K562 (cell line): ENCODE data around the gene FOXD3. TPM values are rescaled to one million over a fixed set of nuclear protein-coding genes. Genes with fewer than 3 reads are reported as not detected.

Experiments
- ATAC-seq: fragments of 200-7000 bp; cut with Tn5 transposase; 3 replicates; pipeline ENCODE4 v1.9.1; 2020; ENCODE audit warnings: moderate library complexity
- BruUV-seq: library from RNA; stranded (reverse); fragments of 400-500 nt; replicated peaks from 2 replicates; lab custom pipeline; 2021; lab: Mats Ljungman, UMichigan
- CTCF ChIA-PET: fragments of 300-600 bp; formaldehyde crosslinking; extraction: SDS; loops from one replicate; lab custom pipeline; 2021; ENCODE audit warnings: low intra/inter-chr PET ratio; lab: Yijun Ruan, JAX
- POLR2A ChIA-PET: fragments of 300-600, 350-650 bp; sonication (Branson Sonifier 250); formaldehyde crosslinking; extraction: SDS; loops from one replicate; lab custom pipeline; 2021; ENCODE audit warnings: antibody characterized with exemption, inconsistent platforms; lab: Yijun Ruan, JAX
- DNase-seq, 4 experiments: peaks; one replicate each; pipeline versions ENCODE4 v3.0.0 to v3.0.0-alpha.2; 2011 to 2018; ENCODE audit warnings: low spot score in 3 of 4, mixed read lengths in 3 of 4; ENCODE audit errors: extremely low read depth in 1 of 4
- FAIRE-seq: peaks from 2 replicates; lab custom pipeline; 2011; peaks lifted over from hg19 to GRCh38; lab: Jason Lieb, UNC
- H2AFZ ChIP-seq: 2 replicates; pipeline ENCODE4 v1.6.0; 2011; ENCODE audit warnings: low read depth, low read length, control low read depth, inconsistent platforms
- H3K27ac ChIP-seq: fragments of 200-600 bp; 3 replicates; pipeline ENCODE4 v1.8.0; 2011; ENCODE audit warnings: low read depth, mild to moderate bottlenecking, control low read depth, inconsistent platforms, low read length, moderate library complexity, mixed read lengths; ENCODE audit errors: extremely low read depth
- H3K27me3 ChIP-seq, 2 experiments: fragments of 300-600 bp in 1 of 2; 2 replicates in 1 of 2; 3 replicates in 1 of 2; pipeline versions ENCODE4 v1.6.0 to v1.8.0; 2011; ENCODE audit warnings: inconsistent platforms in 2 of 2, low read length in 2 of 2, mild to moderate bottlenecking in 1 of 2, mixed read lengths in 1 of 2, moderate library complexity in 1 of 2; ENCODE audit not compliant: control insufficient read depth in 2 of 2, insufficient read depth in 2 of 2
- H3K36me3 ChIP-seq: fragments of 300-600 bp; 3 replicates; pipeline ENCODE4 v1.8.0; 2011; ENCODE audit warnings: mild to moderate bottlenecking, low read length, inconsistent platforms; ENCODE audit not compliant: control insufficient read depth, insufficient read depth
- H3K4me1 ChIP-seq, 2 experiments: fragments of 200-600 bp in 1 of 2; replicated peaks in 1 of 2; 2 replicates in 1 of 2; 3 replicates in 1 of 2; pipeline versions ENCODE4 v1.5.1 to v1.8.0; 2011; ENCODE audit warnings: inconsistent platforms in 2 of 2, low read length in 2 of 2, mild to moderate bottlenecking in 1 of 2, mixed read lengths in 1 of 2, moderate library complexity in 1 of 2; ENCODE audit not compliant: control insufficient read depth in 2 of 2, insufficient read depth in 2 of 2
- H3K4me2 ChIP-seq: 2 replicates; pipeline ENCODE4 v1.6.1; 2011; ENCODE audit warnings: low read length, control low read depth, inconsistent platforms, mixed read lengths; ENCODE audit not compliant: insufficient read depth
- H3K4me3 ChIP-seq: fragments of 200-600 bp; sonication (generic), shearing (Covaris generic); 2 replicates; pipeline ENCODE4 v1.5.1; 2016; ENCODE audit warnings: control low read depth, inconsistent platforms
- H3K79me2 ChIP-seq: fragments of 200-600 bp; 3 replicates; pipeline ENCODE4 v1.8.0; 2011; ENCODE audit warnings: low read length, inconsistent platforms; ENCODE audit not compliant: control insufficient read depth, insufficient read depth
- H3K9ac ChIP-seq, 2 experiments: 2 replicates each; pipeline versions ENCODE4 v1.6.0 to v1.6.1; 2011; ENCODE audit warnings: low read depth in 2 of 2, low read length in 2 of 2, control low read depth in 1 of 2, inconsistent platforms in 1 of 2, mild to moderate bottlenecking in 1 of 2, mixed read lengths in 1 of 2; ENCODE audit not compliant: insufficient read depth in 1 of 2
- H3K9me1 ChIP-seq: one replicate; pipeline ENCODE4 v1.6.0; 2011; ENCODE audit warnings: inconsistent platforms, mild to moderate bottlenecking, low read length, moderate library complexity; ENCODE audit not compliant: control insufficient read depth, insufficient read depth
- H3K9me3 ChIP-seq: replicated peaks from 2 replicates; pipeline ENCODE4 v1.5.1; 2011; ENCODE audit warnings: low read depth, low read length, inconsistent platforms; ENCODE audit not compliant: control insufficient read depth, insufficient read depth
- H4K20me1 ChIP-seq: replicated peaks from 2 replicates; pipeline ENCODE4 v1.6.1; 2011; ENCODE audit warnings: low read length, inconsistent platforms, mixed read lengths; ENCODE audit not compliant: control insufficient read depth, insufficient read depth
- EP400 ChIP-seq: fragments of 450-650 bp; IDR thresholded peaks from 2 replicates; pipeline ENCODE4 v1.6.1; 2017; ENCODE audit warnings: antibody characterized with exemption, mild to moderate bottlenecking, moderate library complexity
- KDM5B ChIP-seq: fragments of 200-600 bp; sonication (generic); IDR thresholded peaks from 2 replicates; pipeline ENCODE4 v1.6.1; 2012; ENCODE audit warnings: low read depth, mild to moderate bottlenecking, moderate library complexity, low read length, control low read depth, inconsistent platforms; ENCODE audit not compliant: insufficient replicate concordance
- MAFG ChIP-seq: fragments of 450-650 bp; conservative IDR thresholded peaks from 2 replicates; pipeline ENCODE4 v1.6.1; 2016; ENCODE audit warnings: missing genetic modification characterization, missing compliant biosample characterization
- TCF7 ChIP-seq: sonication (generic); IDR thresholded peaks from 2 replicates; pipeline ENCODE4 v1.6.1; 2016; ENCODE audit warnings: antibody characterized with exemption, borderline replicate concordance
- XRCC4 ChIP-seq: IDR thresholded peaks from one replicate; pipeline ENCODE4 v1.6.1; 2011; ENCODE audit not compliant: insufficient read depth, insufficient read length; ENCODE audit errors: extremely low read depth
- ZFPM2 ChIP-seq: fragments of 250-450 bp; sonication (Bioruptor Pico); IDR thresholded peaks from 2 replicates; pipeline ENCODE4 v1.5.1; 2022; ENCODE audit warnings: mild to moderate bottlenecking
- WGBS: fragments of 100-300 bp; shearing (Covaris generic); methylation state at CpG from one replicate; pipeline ENCODE4 v1.1.6; 2016; ENCODE audit warnings: low coverage, mixed read lengths; ENCODE audit not compliant: insufficient coverage; ENCODE audit errors: missing lambda C conversion rate; 5-methylcytosine and 5-hydroxymethylcytosine counted together
- in situ Hi-C: fragments of 300-500 bp; cut with MboI; formaldehyde crosslinking; loops from 4 replicates; pipeline ENCODE4 v1.15.0; 2018; ENCODE audit warnings: inconsistent platforms, mixed read lengths
- intact Hi-C: fragments of 100-400 bp; cut with micrococcal nuclease; formaldehyde crosslinking; loops from 2 replicates; pipeline ENCODE4 v1.14.2; 2022
- polyA plus RNA-seq, 8 experiments: library from polyadenylated mRNA; depleted of rRNA in 4 of 8; stranded (reverse) in 5 of 8; unstranded in 3 of 8; fragments of >200 nt; fragmentation: Nextera tagmentation in 2 of 8; fragmentation: Illumina TruSeq in 1 of 8; extraction: Ambion mirVana in 2 of 8; extraction: Trizol in 1 of 8; gene quantifications; 2 replicates each; pipeline versions ENCODE4 v1.2.1 to v1.2.3, GENCODE V29; 2011 to 2014; ENCODE audit warnings: inconsistent platforms in 1 of 8, missing spikeins in 1 of 8
- total RNA-seq, 7 experiments: library from RNA; depleted of rRNA in 6 of 7; stranded (reverse); fragments of >200 nt in 6 of 7; fragmentation: Illumina TruSeq in 2 of 7; extraction: Trizol in 2 of 7; gene quantifications; 2 replicates each; pipeline versions ENCODE4 v1.2.1 to v1.2.3, GENCODE V29; 2011 to 2021; ENCODE audit warnings: low replicate concordance in 1 of 7
- TF ChIP-seq, protein P1 (sequence below), 2 experiments: fragments of 450-650 bp; conservative IDR thresholded peaks; 2 replicates each; pipeline ENCODE4 v1.6.1; 2017; ENCODE audit warnings: mild to moderate bottlenecking in 2 of 2, moderate library complexity in 2 of 2
- TF ChIP-seq, protein P2 (sequence below): sonication (generic); formaldehyde crosslinking; IDR thresholded peaks from 2 replicates; pipeline ENCODE4 v1.8.1; 2023; ENCODE audit warnings: mild to moderate bottlenecking, missing genetic modification reagents

The FOXD3 gene
- total and polyA plus RNA-seq, 9 of the 15 experiments (the other 6 are each of a cell fraction or from before 2014, with no cell fraction given): 0.06 to 0.45 (median 0.10) TPM; not detected in 2

DNA sequence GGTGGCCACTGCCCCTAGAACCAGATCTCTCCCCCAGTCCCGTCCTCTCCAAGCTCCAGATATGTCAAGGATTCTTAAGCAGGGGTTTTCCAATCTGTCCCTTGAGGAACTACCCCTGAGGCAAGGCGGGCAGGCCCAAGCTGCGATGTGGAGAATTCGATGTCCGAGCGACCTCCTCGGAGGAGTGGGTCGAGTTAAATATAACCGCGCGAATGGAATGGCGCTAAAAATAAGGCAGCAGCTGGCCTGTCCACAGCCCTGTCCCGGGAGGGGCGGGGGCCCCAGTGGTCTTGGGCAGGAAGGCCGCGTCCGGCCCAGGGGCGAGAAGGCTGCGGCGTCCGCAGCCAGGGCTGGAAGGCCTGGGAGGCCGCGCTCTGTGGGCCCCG, 5.8 kb upstream of the FOXD3 start:
- Histone ChIP-seq H3K9me1 (no peaks in the 10 kb centered on the region), H3K36me3 (no peaks in the 10 kb centered on the region), H3K4me2 (no peak overlapping the region), H3K9ac (peak overlapping the region in 1 of 2 experiments; percentile 82; a peak in 2 of 4 replicates), H3K79me2 (no peaks in the 10 kb centered on the region), H2AFZ (peak overlapping the region; percentile 77), H3K27ac (no peak overlapping the region), H3K4me3 (peak overlapping the region; percentile 44; the same call in 1 of the 2 replicates), H3K4me1 (peaks cover 4 to 14% of the 10 kb centered on the region in 2 experiments; a peak in 4 of 5 replicates), H3K27me3 (peaks cover 0 to 4% of the 10 kb centered on the region in 2 experiments; a peak in 1 of 5 replicates), H4K20me1 (no peaks in the 10 kb centered on the region), H3K9me3 (no peaks in the 10 kb centered on the region)
- ATAC-seq: peak; percentile 11
- WGBS: 51% methylated on average over 14 of the region's 24 CpGs
- TF ChIP-seq KDM5B (no peak), MAFG (tag) (no peak), EP400 (no peak), XRCC4 (no peak), TCF7 (no peak), ZFPM2 (CRISPR knock-in tag) (no peak)
- TF ChIP-seq, protein P1, sequence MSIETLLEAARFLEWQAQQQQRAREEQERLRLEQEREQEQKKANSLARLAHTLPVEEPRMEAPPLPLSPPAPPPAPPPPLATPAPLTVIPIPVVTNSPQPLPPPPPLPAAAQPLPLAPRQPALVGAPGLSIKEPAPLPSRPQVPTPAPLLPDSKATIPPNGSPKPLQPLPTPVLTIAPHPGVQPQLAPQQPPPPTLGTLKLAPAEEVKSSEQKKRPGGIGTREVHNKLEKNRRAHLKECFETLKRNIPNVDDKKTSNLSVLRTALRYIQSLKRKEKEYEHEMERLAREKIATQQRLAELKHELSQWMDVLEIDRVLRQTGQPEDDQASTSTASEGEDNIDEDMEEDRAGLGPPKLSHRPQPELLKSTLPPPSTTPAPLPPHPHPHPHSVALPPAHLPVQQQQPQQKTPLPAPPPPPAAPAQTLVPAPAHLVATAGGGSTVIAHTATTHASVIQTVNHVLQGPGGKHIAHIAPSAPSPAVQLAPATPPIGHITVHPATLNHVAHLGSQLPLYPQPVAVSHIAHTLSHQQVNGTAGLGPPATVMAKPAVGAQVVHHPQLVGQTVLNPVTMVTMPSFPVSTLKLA (conservative IDR thresholded peaks at IDR 0.05): no peak
- TF ChIP-seq, protein P2, sequence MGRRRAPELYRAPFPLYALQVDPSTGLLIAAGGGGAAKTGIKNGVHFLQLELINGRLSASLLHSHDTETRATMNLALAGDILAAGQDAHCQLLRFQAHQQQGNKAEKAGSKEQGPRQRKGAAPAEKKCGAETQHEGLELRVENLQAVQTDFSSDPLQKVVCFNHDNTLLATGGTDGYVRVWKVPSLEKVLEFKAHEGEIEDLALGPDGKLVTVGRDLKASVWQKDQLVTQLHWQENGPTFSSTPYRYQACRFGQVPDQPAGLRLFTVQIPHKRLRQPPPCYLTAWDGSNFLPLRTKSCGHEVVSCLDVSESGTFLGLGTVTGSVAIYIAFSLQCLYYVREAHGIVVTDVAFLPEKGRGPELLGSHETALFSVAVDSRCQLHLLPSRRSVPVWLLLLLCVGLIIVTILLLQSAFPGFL (CRISPR knock-in tag): no peak
- intact Hi-C loops (loop anchor here (5.0 kb wide), 1 partner anchor 221 kb away; no protein-coding TSS in a partner anchor), in situ Hi-C loops (loop anchor here (5.0 kb wide), 1 partner anchor 126 kb away; no protein-coding TSS in a partner anchor)
- CTCF ChIA-PET: interaction anchor here (0.5 to 2.0 kb wide), 3 partner anchors 125 to 1929 kb away, joined by 3 to 8 read pairs (median 3); no protein-coding TSS in a partner anchor
- FAIRE-seq: no peak
- POLR2A ChIA-PET: no interaction called here
- DNase-seq: no peak
- BruUV-seq: no TSS peak
